ENCODE measurements around the gene CDC27. TPM values are rescaled to one million over a fixed set of nuclear protein-coding genes. Genes with fewer than 3 reads are reported as not detected.
"Not testable (repeated sequence)": the region's sequence is repeated elsewhere in the genome, so short reads cannot be mapped to it uniquely, and the experiment has no call there.

Gene CDC27
- total RNA-seq, 4 donors from 2014 or later, result 38.7 to 87.6 (median 64.5) TPM

DNA sequence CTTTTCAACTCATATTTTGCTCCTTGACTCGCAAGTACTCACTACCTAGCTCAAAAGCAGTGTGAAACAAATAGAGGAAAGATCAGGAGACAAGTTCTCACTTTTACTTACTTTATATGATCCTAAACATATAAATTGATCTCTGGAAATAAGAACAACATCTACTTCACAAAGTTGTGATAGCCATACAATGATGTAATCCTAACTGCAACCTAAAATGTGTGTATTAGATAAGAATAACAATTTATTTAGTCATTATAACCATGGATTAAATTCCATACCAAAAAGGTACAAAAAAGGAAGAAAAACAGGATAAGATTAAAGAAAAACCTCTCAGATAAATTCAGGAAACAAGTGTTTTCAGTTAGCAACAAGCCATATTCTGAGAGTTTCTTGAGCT is 103.4 kb downstream of the CDC27 start:
- no peaks in the 10 kb centered on the region for H3K27me3 ChIP-seq
- no peak for DNase-seq (ENCODE audit: low spot score in 2 of 2)
- TF ChIP-seq EP300 (IDR thresholded peaks at IDR 0.05), result no peak
- TF ChIP-seq POLR2A (IDR thresholded peaks at IDR 0.05), result no peak
- TF ChIP-seq, protein P1, sequence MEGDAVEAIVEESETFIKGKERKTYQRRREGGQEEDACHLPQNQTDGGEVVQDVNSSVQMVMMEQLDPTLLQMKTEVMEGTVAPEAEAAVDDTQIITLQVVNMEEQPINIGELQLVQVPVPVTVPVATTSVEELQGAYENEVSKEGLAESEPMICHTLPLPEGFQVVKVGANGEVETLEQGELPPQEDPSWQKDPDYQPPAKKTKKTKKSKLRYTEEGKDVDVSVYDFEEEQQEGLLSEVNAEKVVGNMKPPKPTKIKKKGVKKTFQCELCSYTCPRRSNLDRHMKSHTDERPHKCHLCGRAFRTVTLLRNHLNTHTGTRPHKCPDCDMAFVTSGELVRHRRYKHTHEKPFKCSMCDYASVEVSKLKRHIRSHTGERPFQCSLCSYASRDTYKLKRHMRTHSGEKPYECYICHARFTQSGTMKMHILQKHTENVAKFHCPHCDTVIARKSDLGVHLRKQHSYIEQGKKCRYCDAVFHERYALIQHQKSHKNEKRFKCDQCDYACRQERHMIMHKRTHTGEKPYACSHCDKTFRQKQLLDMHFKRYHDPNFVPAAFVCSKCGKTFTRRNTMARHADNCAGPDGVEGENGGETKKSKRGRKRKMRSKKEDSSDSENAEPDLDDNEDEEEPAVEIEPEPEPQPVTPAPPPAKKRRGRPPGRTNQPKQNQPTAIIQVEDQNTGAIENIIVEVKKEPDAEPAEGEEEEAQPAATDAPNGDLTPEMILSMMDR (IDR thresholded peaks at IDR 0.05), result no peak
- no peaks in the 10 kb centered on the region for H3K9me3 ChIP-seq
- no peak overlapping the region for H3K4me3 ChIP-seq
- 97 to 100% methylated on average over 1 of the region's 1 CpG for WGBS, 2 donors
- H3K36me3 ChIP-seq, result peaks cover 0 to 2% (median 0%) of the 10 kb centered on the region in 3 donors
- no peak overlapping the region for H3K27ac ChIP-seq
- no peaks in the 10 kb centered on the region for H3K4me1 ChIP-seq

DNA sequence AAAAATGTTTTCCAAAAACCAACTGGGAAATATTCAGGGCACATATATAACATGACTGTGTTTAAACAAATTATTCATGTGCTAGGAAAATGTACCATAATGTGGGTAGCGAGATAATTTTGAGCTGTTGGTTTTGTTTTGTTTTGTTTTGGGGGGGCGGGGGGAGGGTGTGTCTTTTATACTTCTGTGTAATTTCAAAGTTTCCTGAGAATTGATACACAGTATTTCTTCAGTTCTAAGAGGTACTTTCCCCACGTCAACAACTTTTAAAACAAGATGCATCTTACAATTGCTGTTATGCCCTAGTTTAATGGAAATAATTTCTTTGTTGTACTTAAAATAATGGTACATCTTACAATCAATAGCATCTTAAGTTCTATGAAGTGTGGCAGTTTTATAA is 110.3 kb downstream of the CDC27 start:
- Histone ChIP-seq H3K9me3 (no peaks in the 10 kb centered on the region), H3K36me3 (peaks cover 0 to 8% (median 0%) of the 10 kb centered on the region in 3 donors), H3K27me3 (no peaks in the 10 kb centered on the region), H3K4me3 (no peak overlapping the region), H3K27ac (no peak overlapping the region), H3K4me1 (no peaks in the 10 kb centered on the region)
- DNase-seq (ENCODE audit: low spot score in 2 of 2), result no peak
- 86 to 87% methylated on average over 3 of the region's 3 CpGs for WGBS, 2 donors
- TF ChIP-seq POLR2A (IDR thresholded peaks at IDR 0.05) (no peak), EP300 (IDR thresholded peaks at IDR 0.05) (no peak)
- TF ChIP-seq, protein P1 (IDR thresholded peaks at IDR 0.05), result no peak

DNA sequence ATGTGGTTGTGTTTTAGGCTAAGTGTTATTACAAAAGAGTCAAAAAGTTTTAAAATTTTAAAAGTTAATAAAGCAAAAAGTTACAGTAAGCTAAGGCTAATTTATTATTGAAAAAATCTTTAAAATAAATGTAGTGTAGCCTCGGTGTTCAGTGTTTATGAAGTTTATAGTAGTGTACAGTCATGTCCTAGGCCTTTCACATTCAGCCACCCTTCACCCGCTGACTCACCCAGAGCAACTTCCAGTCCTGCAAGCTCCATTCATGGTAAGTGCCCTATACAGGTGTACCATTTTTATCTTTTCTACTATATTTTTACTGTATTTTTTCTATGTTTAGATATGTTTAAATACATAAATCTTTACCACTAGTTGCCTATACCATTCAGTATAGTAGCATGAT is 111.5 kb downstream of the CDC27 start:
- 91 to 96% methylated on average over 2 of the region's 2 CpGs for WGBS, 2 donors
- Histone ChIP-seq H3K27me3 (no peaks in the 10 kb centered on the region), H3K9me3 (no peaks in the 10 kb centered on the region), H3K4me1 (no peaks in the 10 kb centered on the region), H3K27ac (no peak overlapping the region), H3K4me3 (no peak overlapping the region), H3K36me3 (peaks cover 0 to 8% (median 0%) of the 10 kb centered on the region in 3 donors)
- no peak for DNase-seq (ENCODE audit: low spot score in 2 of 2)
- TF ChIP-seq, protein P1 (IDR thresholded peaks at IDR 0.05), result no peak
- TF ChIP-seq EP300 (IDR thresholded peaks at IDR 0.05), result no peak
- TF ChIP-seq POLR2A (IDR thresholded peaks at IDR 0.05), result no peak

DNA sequence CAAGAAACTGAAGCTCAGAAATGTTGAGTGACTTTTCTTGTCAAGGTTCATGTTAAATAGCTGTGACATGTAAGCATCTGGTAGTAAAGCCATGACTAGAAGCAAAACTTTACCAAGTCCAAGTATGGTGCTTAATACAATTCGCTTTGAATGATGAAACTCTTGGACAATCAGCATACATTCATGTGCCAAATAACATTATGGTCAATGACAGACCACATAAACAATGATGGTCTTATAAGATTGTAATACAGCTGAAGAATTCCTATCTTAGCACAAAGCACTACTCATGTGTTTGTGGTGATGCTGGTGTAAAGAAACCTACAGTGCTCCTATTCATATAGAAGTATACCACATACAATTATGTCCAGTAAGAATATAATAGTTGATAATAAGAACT is 112.9 kb downstream of the CDC27 start:
- WGBS, 2 donors, result 62 to 65% methylated on average over 1 of the region's 1 CpG
- H3K27me3 ChIP-seq, result no peaks in the 10 kb centered on the region
- TF ChIP-seq POLR2A (IDR thresholded peaks at IDR 0.05), result no peak
- TF ChIP-seq, protein P1 (IDR thresholded peaks at IDR 0.05), result no peak
- no peak for TF ChIP-seq EP300 (IDR thresholded peaks at IDR 0.05)
- peaks cover 0 to 2% (median 0%) of the 10 kb centered on the region in 4 donors for H3K4me1 ChIP-seq
- H3K36me3 ChIP-seq, result peaks cover 0 to 8% (median 0%) of the 10 kb centered on the region in 3 donors
- H3K27ac ChIP-seq, result no peak overlapping the region
- DNase-seq (ENCODE audit: low spot score in 2 of 2), result no peak
- H3K9me3 ChIP-seq, result no peaks in the 10 kb centered on the region
- no peak overlapping the region for H3K4me3 ChIP-seq

DNA sequence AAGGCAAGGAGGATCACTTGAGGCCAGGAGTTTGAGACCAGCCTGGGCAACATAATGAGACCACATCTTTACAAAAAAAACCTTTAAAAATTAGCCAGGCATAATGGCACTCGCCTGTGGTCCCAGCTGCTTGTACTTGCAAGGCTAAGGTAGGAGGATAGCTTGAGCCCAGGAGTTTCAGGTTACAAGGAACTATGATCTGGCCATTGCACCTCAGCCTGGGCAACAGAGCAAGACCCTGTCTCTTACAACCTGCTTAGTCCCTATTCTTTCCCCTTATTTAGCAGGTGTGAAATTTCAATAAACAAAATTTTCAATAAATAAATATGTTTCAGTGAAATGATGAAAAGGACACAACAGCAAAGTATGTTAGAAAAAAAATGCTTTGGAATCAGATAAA is 114.7 kb downstream of the CDC27 start:
- 86 to 90% methylated on average over 1 of the region's 1 CpG for WGBS, 2 donors
- H3K27me3 ChIP-seq; H3K4me1 ChIP-seq; H3K27ac ChIP-seq; H3K4me3 ChIP-seq; H3K36me3 ChIP-seq; H3K9me3 ChIP-seq; DNase-seq (ENCODE audit: low spot score in 2 of 2): not testable (repeated sequence)

DNA sequence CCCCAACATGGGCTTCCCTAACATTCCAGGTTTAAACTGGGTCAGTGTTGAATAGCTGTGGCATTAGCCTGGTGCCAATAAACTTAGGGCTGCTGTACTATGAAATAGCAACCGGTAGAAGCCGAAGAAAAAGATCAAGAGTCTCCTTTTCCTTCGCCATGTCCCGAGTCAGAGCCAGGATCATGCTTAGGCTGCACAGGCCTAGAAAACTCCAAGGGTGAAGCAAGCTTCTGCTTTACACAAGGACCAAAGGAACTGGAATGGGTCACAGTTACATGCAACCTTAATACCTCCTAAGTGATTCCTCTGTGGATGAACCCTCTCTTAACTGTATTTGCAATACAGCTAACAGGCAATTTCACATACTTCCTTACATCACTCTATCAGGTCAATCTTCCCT is 115.5 kb downstream of the CDC27 start:
- 80 to 96% methylated on average over 4 of the region's 4 CpGs for WGBS, 2 donors
- not testable (repeated sequence) for H3K4me1 ChIP-seq; H3K9me3 ChIP-seq; H3K27ac ChIP-seq; H3K27me3 ChIP-seq; H3K4me3 ChIP-seq; DNase-seq (ENCODE audit: low spot score in 2 of 2); H3K36me3 ChIP-seq

Data from tibial nerve (tissue), 4 donors.